Body of pancreas (tissue), 4 donors: ENCODE data around the gene CD74. TPM values are rescaled to one million over a fixed set of nuclear protein-coding genes. Genes with fewer than 3 reads are reported as not detected.
"Not testable (repeated sequence)": the region's sequence is repeated elsewhere in the genome, so short reads cannot be mapped to it uniquely, and the experiment has no call there.

Source experiments
- ATAC-seq: fragments of 150-250 bp; one replicate; pipeline ENCODE4 v1.9.1; 2016
- DNase-seq, 4 donors: peaks; one replicate each; pipeline ENCODE4 v3.0.0-alpha.2; 2019
- H3K27ac ChIP-seq, 4 donors: fragments of 200-600 bp; sonication (generic); 1 replicate in 3 of 4; 2 replicates in 1 of 4; pipeline versions ENCODE4 v1.5.1 to v1.6.1; 2016 to 2019; ENCODE audit warnings: mild to moderate bottlenecking in 1 of 4, mixed read lengths in 1 of 4, moderate library complexity in 1 of 4
- H3K27me3 ChIP-seq, 2 donors: fragments of 200-600 bp; sonication (generic); one replicate each; pipeline ENCODE4 v1.6.0; 2016; ENCODE audit warnings: mild to moderate bottlenecking in 1 of 2
- H3K36me3 ChIP-seq, 2 donors: fragments of 200-600 bp; sonication (generic); replicated peaks in 1 of 2; 2 replicates each; pipeline ENCODE4 v1.5.1; 2016; ENCODE audit warnings: low read depth in 2 of 2; ENCODE audit not compliant: insufficient read depth in 1 of 2
- H3K4me1 ChIP-seq: fragments of 200-600 bp; sonication (generic); one replicate; pipeline ENCODE4 v1.6.0; 2016
- H3K4me3 ChIP-seq, 2 donors: fragments of 200-600 bp; sonication (generic); 1 replicate in 1 of 2; 2 replicates in 1 of 2; pipeline ENCODE4 v1.5.1; 2016 to 2019
- H3K9me3 ChIP-seq, 3 donors: fragments of 200-600 bp; sonication (generic); 1 replicate in 2 of 3; 2 replicates in 1 of 3; pipeline ENCODE4 v1.5.1; 2016
- POLR2A ChIP-seq, 3 donors: fragments of 450-650 bp; IDR thresholded peaks; one replicate each; pipeline ENCODE4 v1.6.1; 2016; ENCODE audit warnings: antibody characterized with exemption in 3 of 3, mild to moderate bottlenecking in 2 of 3
- WGBS, 2 donors: methylation state at CpG; one replicate each; pipeline ENCODE4 v1.1.5; 2017; 5-methylcytosine and 5-hydroxymethylcytosine counted together
- intact Hi-C: fragments of 100-400 bp; cut with DNase I; formaldehyde crosslinking; loops from one replicate; pipeline ENCODE4 v1.15.1; 2023
- total RNA-seq, 2 donors: library from RNA; depleted of rRNA; stranded (reverse); fragments of >200 nt; gene quantifications; one replicate each; pipeline ENCODE4 v1.1.0, GENCODE V29; 2016
- TF ChIP-seq, protein P1 (sequence below), 7 experiments: fragments of 450-650 bp in 4 of 7; fragments of 200-600 bp in 3 of 7; sonication (generic) in 3 of 7; IDR thresholded peaks; one replicate each; pipeline ENCODE4 v1.5.1; 2016 to 2019; ENCODE audit warnings: antibody characterized with exemption in 7 of 7

Gene CD74
- total RNA-seq, 2 donors from 2014 or later = 130 to 405 TPM

- Histone ChIP-seq H3K4me3 (no peak overlapping the region), H3K9me3 (no peaks in the 10 kb centered on the region), H3K27ac (no peak overlapping the region), H3K36me3 (no peaks in the 10 kb centered on the region), H3K4me1 (no peaks in the 10 kb centered on the region), H3K27me3 (no peaks in the 10 kb centered on the region)
- DNase-seq (no peak), ATAC-seq (no peak)
- intact Hi-C loops = no loop called here
- 67 to 81% methylated on average over 7 of the region's 7 CpGs for WGBS, 2 donors
- no peak for TF ChIP-seq POLR2A (IDR thresholded peaks at IDR 0.05)
- TF ChIP-seq, protein P1, sequence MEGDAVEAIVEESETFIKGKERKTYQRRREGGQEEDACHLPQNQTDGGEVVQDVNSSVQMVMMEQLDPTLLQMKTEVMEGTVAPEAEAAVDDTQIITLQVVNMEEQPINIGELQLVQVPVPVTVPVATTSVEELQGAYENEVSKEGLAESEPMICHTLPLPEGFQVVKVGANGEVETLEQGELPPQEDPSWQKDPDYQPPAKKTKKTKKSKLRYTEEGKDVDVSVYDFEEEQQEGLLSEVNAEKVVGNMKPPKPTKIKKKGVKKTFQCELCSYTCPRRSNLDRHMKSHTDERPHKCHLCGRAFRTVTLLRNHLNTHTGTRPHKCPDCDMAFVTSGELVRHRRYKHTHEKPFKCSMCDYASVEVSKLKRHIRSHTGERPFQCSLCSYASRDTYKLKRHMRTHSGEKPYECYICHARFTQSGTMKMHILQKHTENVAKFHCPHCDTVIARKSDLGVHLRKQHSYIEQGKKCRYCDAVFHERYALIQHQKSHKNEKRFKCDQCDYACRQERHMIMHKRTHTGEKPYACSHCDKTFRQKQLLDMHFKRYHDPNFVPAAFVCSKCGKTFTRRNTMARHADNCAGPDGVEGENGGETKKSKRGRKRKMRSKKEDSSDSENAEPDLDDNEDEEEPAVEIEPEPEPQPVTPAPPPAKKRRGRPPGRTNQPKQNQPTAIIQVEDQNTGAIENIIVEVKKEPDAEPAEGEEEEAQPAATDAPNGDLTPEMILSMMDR (IDR thresholded peaks at IDR 0.05) = no peak
Measured at GRCh38 chr5:150419630-150420270, 7.0 kb upstream of the CD74 start.

GRCh38 chr5:150413902-150414790 is 1.4 kb upstream of the CD74 start:
- H3K4me3 ChIP-seq = not testable (repeated sequence)

DNA sequence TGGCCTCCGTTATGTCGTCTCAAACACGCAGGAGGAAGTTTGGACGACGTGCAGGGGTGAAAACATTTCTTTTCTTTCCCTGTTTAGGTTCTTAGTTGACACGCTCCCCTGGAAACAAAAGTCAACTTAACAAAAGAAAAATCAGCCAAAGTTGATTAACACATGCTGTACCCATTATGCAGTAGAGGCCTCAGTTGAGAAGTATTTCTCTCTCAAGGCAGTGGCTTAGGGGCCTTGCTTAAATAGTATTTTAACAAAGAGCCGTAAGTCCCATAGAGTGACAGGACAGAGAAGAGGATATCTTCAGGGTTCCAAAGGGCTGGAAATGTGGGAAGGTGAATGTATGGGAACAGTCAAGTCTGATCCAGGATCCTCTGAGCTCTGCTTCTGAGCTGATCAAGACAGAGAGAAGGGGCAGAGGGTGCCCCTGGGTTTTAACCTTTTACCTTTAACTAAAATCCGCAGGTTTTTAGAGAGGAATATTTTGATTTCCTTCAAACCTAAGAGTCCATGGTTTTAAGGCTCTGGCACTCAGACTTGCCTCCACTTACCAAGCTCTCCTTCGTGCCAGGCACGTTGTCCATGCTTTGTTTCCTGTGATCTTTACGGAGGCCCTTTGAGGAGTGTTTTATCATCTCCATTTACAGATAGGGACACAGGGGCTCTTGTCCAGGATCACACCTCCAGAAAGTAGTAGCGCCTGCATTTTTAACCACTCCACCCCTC is 629 bp upstream of the CD74 start:
- no peak for ATAC-seq
- no peak for DNase-seq
- peaks cover 18% of the 10 kb centered on the region for H3K4me1 ChIP-seq
- H3K36me3 ChIP-seq = no peaks in the 10 kb centered on the region
- WGBS, 2 donors = 64 to 74% methylated on average over 12 of the region's 12 CpGs
- peak overlapping the region; percentile 53 to 91 (median 74) for H3K27ac ChIP-seq
- no peaks in the 10 kb centered on the region for H3K9me3 ChIP-seq
- no peaks in the 10 kb centered on the region for H3K27me3 ChIP-seq
- no peak overlapping the region for H3K4me3 ChIP-seq
- intact Hi-C loops = no loop called here
- TF ChIP-seq, protein P1 (IDR thresholded peaks at IDR 0.05) = no peak
- TF ChIP-seq POLR2A (IDR thresholded peaks at IDR 0.05) = no peak

More at GRCh38 chr5:150413902-150414790, 1.4 kb upstream of the CD74 start:
- intact Hi-C loops, H3K36me3 ChIP-seq, ATAC-seq, H3K27me3 ChIP-seq, H3K9me3 ChIP-seq, DNase-seq: not testable (repeated sequence)
- Histone ChIP-seq H3K4me1 (peaks cover 18% of the 10 kb centered on the region), H3K27ac (peak overlapping the region in 2 of 4 donors; percentile 81 to 91)
- 90 to 93% methylated on average over 15 to 16 of the region's 16 CpGs for WGBS, 2 donors

GRCh38 chr5:150411245-150411979 is 1.3 kb downstream of the CD74 start:
- H3K36me3 ChIP-seq = no peaks in the 10 kb centered on the region
- intact Hi-C loops = no loop called here
- ATAC-seq = no peak
- H3K9me3 ChIP-seq = no peaks in the 10 kb centered on the region
- no peaks in the 10 kb centered on the region for H3K27me3 ChIP-seq
- WGBS, 2 donors = 68 to 92% methylated on average over 5 of the region's 5 CpGs
- H3K4me1 ChIP-seq = peaks cover 18% of the 10 kb centered on the region
- H3K4me3 ChIP-seq = no peak overlapping the region
- H3K27ac ChIP-seq = peak overlapping the region; percentile 53 to 91 (median 75)
- DNase-seq = peak in 2 of 4 donors; percentile 31 to 66
- TF ChIP-seq, protein P1 (IDR thresholded peaks at IDR 0.05) = no peak
- TF ChIP-seq POLR2A (IDR thresholded peaks at IDR 0.05) = no peak
